ENCODE measurements around the gene MYOD1. TPM values are rescaled to one million over a fixed set of nuclear protein-coding genes. Genes with fewer than 3 reads are reported as not detected.

The MYOD1 gene
- total RNA-seq (2014; rRNA removed; shearing (Covaris generic)) (not detected in 2 replicates), total RNA-seq (2022) (not detected in 2 replicates), Bru-seq, nascent RNA (not detected), BruChase-seq, experiment 1, labeled RNA remaining after a 6-hour chase (not detected), BruChase-seq, experiment 2, labeled RNA remaining after a 2-hour chase (not detected)
- long read RNA-seq: 0 reads

DNA sequence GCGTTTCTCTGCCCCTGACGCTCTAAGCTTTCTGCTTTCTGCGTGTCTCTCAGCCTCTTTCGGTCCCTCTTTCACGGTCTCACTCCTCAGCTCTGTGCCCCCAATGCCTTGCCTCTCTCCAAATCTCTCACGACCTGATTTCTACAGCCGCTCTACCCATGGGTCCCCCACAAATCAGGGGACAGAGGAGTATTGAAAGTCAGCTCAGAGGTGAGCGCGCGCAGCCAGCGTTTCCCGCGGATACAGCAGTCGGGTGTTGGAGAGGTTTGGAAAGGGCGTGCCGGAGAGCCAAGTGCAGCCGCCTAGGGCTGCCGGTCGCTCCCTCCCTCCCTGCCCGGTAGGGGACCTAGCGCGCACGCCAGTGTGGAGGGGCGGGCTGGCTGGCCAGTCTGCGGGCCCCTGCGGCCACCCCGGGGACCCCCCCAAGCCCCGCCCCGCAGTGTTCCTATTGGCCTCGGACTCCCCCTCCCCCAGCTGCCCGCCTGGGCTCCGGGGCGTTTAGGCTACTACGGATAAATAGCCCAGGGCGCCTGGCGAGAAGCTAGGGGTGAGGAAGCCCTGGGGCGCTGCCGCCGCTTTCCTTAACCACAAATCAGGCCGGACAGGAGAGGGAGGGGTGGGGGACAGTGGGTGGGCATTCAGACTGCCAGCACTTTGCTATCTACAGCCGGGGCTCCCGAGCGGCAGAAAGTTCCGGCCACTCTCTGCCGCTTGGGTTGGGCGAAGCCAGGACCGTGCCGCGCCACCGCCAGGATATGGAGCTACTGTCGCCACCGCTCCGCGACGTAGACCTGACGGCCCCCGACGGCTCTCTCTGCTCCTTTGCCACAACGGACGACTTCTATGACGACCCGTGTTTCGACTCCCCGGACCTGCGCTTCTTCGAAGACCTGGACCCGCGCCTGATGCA lies at the start of gene MYOD1:
Gene MYOD1, plus strand, starts transcription at position 544 of the 910 bp plus-strand sequence. Its CDS starts 212 bp downstream, at position 756.
- intact Hi-C loops (cut with micrococcal nuclease; ENCODE audit: unreplicated experiment): no loop called here
- POLR2A ChIA-PET: no interaction called here

DNA sequence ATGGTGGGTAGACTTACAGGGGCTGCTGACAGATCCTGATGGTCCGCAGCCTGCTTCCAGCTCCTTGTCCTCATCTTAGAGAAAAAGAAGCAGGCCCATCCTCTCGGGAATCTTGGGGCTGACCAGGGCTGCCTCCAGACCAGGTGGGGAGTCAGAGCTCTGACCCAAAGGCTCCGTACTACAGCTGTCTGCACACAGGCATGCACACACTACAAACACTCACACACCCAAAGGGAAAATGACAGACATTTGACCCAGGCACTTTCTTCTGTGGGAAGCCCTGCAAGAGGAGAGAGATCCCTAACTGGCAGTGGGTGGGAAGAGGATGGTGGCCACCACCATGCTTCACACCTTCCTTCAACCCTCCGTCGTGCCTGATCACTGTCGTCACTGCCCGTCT lies 46.9 kb upstream of the MYOD1 start:
- Histone ChIP-seq H3K9me2 (ENCODE audit: insufficient read depth, low read length) (no peaks in the 10 kb centered on the region), H3K4me2 (ENCODE audit: low read length) (no peak overlapping the region), H4K20me1 (ENCODE audit: insufficient read depth, low read length) (no peaks in the 10 kb centered on the region), H2AFZ (ENCODE audit: low read length) (no peak overlapping the region), H3K9me3 (ENCODE audit: low read length) (no peaks in the 10 kb centered on the region), H3K4me1 (ENCODE audit: insufficient read depth, low read length, poor library complexity, severe bottlenecking) (no peaks in the 10 kb centered on the region), H3K4me3 (ENCODE audit: low read depth, low read length, poor library complexity, severe bottlenecking) (no peak overlapping the region), H3K27ac (ENCODE audit: low read depth, low read length, poor library complexity, severe bottlenecking) (no peak overlapping the region), H3K79me2 (ENCODE audit: insufficient read depth, low read depth, low read length) (no peaks in the 10 kb centered on the region), H3K36me3 (ENCODE audit: insufficient read depth, low read length) (no peaks in the 10 kb centered on the region)
- ChIA-PET POLR2A (no interaction called here), CTCF (ENCODE audit: unreplicated experiment) (no interaction called here)
- TF ChIP-seq EZH2phosphoT487 (IDR thresholded peaks at IDR 0.05; ENCODE audit: borderline replicate concordance, low read depth, low read length) (no peak), CTCF (conservative IDR thresholded peaks at IDR 0.05; ENCODE audit: low read length) (no peak)
- BruUV-seq (replicated peaks): no TSS peak
- no peak for DNase-seq (ENCODE audit: low spot score)
- intact Hi-C loops (cut with micrococcal nuclease; ENCODE audit: unreplicated experiment): no loop called here

More for the DNA sequence above, at the start of gene MYOD1:
- no peak for TF ChIP-seq CTCF (conservative IDR thresholded peaks at IDR 0.05; ENCODE audit: low read length)
- no peak for TF ChIP-seq EZH2phosphoT487 (IDR thresholded peaks at IDR 0.05; ENCODE audit: borderline replicate concordance, low read depth, low read length)
- Histone ChIP-seq H3K27ac (ENCODE audit: low read depth, low read length, poor library complexity, severe bottlenecking) (no peak within 1 kb of the TSS), H3K79me2 (ENCODE audit: insufficient read depth, low read depth, low read length) (no peaks in the 10 kb centered on the region), H3K4me2 (ENCODE audit: low read length) (no peak within 1 kb of the TSS), H4K20me1 (ENCODE audit: insufficient read depth, low read length) (no peaks in the 10 kb centered on the region), H3K9me3 (ENCODE audit: low read length) (no peaks in the 10 kb centered on the region), H2AFZ (ENCODE audit: low read length) (no peak within 1 kb of the TSS), H3K4me1 (ENCODE audit: insufficient read depth, low read length, poor library complexity, severe bottlenecking) (no peaks in the 10 kb centered on the region), H3K4me3 (ENCODE audit: low read depth, low read length, poor library complexity, severe bottlenecking) (no peak within 1 kb of the TSS), H3K36me3 (ENCODE audit: insufficient read depth, low read length) (no peaks in the 10 kb centered on the region), H3K9me2 (ENCODE audit: insufficient read depth, low read length) (no peaks in the 10 kb centered on the region)
- CTCF ChIA-PET (ENCODE audit: unreplicated experiment): no interaction called here
- DNase-seq (ENCODE audit: low spot score): no peak
- no TSS peak for BruUV-seq (replicated peaks)

DNA sequence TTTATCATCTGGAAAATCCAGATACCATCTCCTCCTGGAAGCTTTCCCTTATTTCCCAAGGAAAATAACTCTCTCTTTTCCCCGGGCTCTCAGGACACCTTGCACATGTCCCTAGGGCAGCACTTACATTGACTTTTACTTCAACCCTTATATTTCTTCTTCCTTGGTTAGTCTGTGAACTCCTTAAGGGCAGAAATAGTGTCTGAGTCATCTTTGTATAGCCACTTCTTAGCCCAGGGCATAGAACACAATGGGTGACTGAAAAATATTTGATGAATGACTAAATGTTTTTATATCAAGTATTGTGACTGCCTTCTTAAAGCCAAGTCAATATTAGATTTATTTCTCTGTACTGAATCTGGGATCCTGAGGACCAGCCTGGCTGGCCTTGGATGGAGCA lies 45.4 kb upstream of the MYOD1 start:
- no peak overlapping the region for H3K4me2 ChIP-seq (ENCODE audit: low read length)
- H3K4me1 ChIP-seq (ENCODE audit: insufficient read depth, low read length, poor library complexity, severe bottlenecking): no peaks in the 10 kb centered on the region
- no peaks in the 10 kb centered on the region for H3K9me3 ChIP-seq (ENCODE audit: low read length)
- TF ChIP-seq CTCF (conservative IDR thresholded peaks at IDR 0.05; ENCODE audit: low read length) (no peak), EZH2phosphoT487 (IDR thresholded peaks at IDR 0.05; ENCODE audit: borderline replicate concordance, low read depth, low read length) (no peak)
- no peaks in the 10 kb centered on the region for H3K36me3 ChIP-seq (ENCODE audit: insufficient read depth, low read length)
- H4K20me1 ChIP-seq (ENCODE audit: insufficient read depth, low read length): no peaks in the 10 kb centered on the region
- H3K9me2 ChIP-seq (ENCODE audit: insufficient read depth, low read length): no peaks in the 10 kb centered on the region
- H3K79me2 ChIP-seq (ENCODE audit: insufficient read depth, low read depth, low read length): no peaks in the 10 kb centered on the region
- H3K27ac ChIP-seq (ENCODE audit: low read depth, low read length, poor library complexity, severe bottlenecking): no peak overlapping the region
- BruUV-seq (replicated peaks): no TSS peak
- DNase-seq (ENCODE audit: low spot score): no peak
- intact Hi-C loops (cut with micrococcal nuclease; ENCODE audit: unreplicated experiment): no loop called here
- H3K4me3 ChIP-seq (ENCODE audit: low read depth, low read length, poor library complexity, severe bottlenecking): no peak overlapping the region
- ChIA-PET POLR2A (no interaction called here), CTCF (ENCODE audit: unreplicated experiment) (no interaction called here)
- H2AFZ ChIP-seq (ENCODE audit: low read length): no peak overlapping the region
